HG03565 (cell line): ENCODE results near the gene RHBDF1.
A peak's percentile ranks its signal among the peaks of the same experiment; 100 is the strongest.

Experiments used
- ATAC-seq: cut with Tn5 transposase; IDR thresholded peaks from one replicate; pipeline ENCODE4 v1.9.1; 2021; ENCODE audit warnings: mild to moderate bottlenecking, moderate library complexity; ENCODE audit not compliant: unreplicated experiment

RHBDF1 gene

GRCh38 chr16:92431-93339 is 20.3 kb upstream of the RHBDF1 start:
- ATAC-seq: no peak

DNA sequence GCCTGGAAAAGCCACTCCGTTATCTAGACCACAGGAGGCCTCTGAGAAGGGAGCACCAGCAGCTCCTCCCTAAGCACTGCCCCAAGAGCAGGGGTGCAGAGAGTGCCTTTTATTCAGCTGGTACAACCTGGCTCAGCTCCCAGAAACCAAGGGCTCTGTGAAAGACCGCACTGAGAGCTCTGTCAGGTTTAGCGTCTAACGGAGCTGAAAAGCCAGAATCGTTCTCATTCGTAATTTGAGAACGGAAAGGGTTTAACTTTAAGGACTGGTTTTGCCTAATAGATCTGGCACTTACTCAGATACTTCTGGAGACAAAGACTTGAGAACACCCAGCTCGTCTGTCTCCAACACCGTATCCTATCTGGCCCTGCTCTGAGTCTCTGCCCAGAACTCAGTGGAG is 19.1 kb upstream of the RHBDF1 start:
- no peak for ATAC-seq

DNA sequence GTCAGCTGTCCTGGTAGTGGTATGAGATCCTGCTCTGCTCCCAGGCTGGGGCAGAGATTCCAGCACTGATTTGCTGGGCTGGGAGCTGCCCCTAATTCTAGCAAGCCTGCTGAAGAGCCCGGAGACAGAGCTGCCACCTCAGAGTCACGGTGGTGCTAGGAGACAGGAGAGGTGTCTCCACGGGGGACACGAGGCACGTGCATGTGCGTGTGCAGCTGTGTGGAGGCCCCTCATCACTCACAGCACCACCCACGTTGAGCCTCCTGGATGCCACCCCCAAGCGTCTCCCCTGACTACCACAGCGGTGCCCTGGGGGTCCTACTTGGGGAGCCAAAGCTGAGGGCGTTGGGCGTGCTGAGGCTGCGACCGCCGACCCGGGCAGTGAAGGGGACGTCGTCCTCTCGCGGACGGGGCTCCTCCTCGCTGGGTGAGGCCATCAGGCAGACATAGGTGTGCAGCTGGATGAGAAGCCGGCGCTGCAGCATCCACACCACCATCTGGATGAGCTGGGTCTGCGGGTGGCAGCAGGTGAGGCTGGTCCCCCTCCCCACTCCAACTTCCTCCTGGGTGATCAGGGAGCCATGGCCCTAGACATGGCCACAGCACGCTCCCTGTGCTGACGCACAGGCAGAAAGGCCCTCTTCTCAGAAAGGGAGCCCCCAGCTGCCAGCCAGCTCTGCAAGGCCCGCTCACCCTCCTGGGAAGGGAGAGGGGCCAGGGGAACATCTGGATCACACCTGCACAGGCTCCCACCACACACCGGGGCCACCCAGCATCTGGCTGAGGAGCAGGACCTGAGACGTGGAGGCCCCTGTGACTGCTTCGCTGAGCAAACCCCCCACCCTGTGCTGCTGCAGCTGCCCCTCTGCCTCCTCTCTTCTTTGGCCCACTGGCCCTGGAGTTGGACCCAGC is 17.2 kb upstream of the RHBDF1 start:
- ATAC-seq: no peak

DNA sequence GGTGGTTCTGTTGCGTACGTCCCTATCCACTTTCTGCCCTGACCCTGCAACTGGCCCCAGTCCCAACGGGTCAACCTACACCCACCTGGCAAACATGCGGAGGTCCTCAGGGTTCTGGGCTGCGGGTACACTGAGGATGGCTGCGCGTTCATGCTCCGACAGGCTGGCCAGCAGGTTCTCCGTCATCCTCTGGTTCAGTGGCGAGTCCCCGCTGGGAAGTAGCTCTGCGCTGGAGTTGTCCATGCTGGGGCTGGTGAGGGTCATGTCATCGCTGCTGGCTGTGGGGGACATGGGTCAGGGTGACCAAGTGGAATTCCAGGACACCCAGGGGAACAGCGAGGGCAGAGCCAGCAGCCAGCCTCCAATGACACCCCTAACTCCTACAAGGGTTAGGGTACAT is 16.2 kb upstream of the RHBDF1 start:
- no peak for ATAC-seq

- no peak for ATAC-seq
These were observed 14.1 kb upstream of the RHBDF1 start for GRCh38 chr16:86483-86952.

- ATAC-seq: no peak
These were observed 13.4 kb upstream of the RHBDF1 start for GRCh38 chr16:85865-86264.

GRCh38 chr16:85407-85782 is 13.0 kb upstream of the RHBDF1 start:
- no peak for ATAC-seq

- peak; percentile 52 for ATAC-seq
These were observed 12.4 kb upstream of the RHBDF1 start for GRCh38 chr16:84718-85406.

- ATAC-seq: no peak
These were observed 11.6 kb upstream of the RHBDF1 start for GRCh38 chr16:83781-84615.

DNA sequence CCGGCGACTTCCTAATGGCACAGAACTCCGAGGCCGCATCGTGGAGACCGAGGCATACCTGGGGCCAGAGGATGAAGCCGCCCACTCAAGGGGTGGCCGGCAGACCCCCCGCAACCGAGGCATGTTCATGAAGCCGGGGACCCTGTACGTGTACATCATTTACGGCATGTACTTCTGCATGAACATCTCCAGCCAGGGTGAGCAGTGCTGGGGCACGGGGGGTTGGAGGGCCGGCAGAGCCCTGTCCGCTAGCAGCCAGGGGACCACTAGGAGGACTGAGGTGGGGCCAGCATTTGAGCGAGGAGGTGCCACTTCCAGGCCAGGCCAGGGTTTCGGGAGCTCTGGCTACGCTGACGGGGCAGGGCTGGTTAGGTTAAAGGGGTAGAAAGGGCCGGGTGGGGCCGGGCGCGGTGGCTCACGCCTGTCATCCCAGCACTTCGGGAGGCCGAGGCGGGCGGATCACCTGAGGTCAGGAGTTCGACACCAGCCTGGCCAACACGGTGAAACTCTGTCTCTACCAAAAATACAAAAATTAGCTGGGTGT is 10.7 kb upstream of the RHBDF1 start:
- no peak for ATAC-seq

- no peak for ATAC-seq
These were observed 7.0 kb upstream of the RHBDF1 start for GRCh38 chr16:79151-80054.

DNA sequence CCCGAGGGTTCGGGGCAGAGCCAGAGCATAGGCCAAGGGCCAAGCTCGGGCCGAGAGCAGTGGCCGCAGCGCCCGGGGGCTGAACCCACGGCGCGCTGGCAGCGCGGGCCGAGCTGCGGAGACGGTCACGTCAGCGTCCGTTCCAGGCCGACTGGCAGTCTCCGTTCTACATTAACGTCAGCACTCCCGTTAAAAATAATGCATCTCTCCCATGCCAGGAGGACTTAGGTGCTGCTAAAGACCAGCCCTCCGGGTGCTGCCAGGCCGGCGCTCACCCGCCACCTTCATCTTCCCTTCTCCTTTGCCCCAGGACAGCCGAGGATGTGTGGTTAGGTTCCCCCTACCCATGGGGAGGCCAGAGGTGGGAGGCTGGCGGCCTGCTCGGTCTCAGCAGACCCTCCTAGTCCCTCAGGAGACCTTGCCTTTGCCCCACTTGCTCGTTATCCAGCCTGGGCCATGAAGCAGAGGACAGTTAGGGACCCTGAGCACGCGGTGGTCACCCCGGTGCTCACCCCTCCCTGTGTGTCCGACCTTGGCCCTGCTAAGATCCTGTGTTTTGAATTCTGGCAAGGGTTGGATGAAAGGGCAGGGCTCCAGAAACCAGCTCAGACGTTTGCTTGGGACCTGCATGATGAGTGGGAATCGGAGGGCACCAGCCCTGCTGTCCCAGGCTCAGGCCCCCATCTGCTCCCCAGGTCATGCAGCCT is 6.2 kb upstream of the RHBDF1 start:
- ATAC-seq: peak; percentile 7

GRCh38 chr16:77807-78443 is 5.5 kb upstream of the RHBDF1 start, which contains the start of gene MPG:
MPG (plus strand) TSS chr16:78225; CDS start chr16:78310, 85 bp downstream.
- ATAC-seq: peak; percentile 45

- no peak for ATAC-seq
These were observed 4.9 kb upstream of the RHBDF1 start for GRCh38 chr16:77273-77806.

GRCh38 chr16:76535-77272 is 4.3 kb upstream of the RHBDF1 start:
- ATAC-seq: no peak

DNA sequence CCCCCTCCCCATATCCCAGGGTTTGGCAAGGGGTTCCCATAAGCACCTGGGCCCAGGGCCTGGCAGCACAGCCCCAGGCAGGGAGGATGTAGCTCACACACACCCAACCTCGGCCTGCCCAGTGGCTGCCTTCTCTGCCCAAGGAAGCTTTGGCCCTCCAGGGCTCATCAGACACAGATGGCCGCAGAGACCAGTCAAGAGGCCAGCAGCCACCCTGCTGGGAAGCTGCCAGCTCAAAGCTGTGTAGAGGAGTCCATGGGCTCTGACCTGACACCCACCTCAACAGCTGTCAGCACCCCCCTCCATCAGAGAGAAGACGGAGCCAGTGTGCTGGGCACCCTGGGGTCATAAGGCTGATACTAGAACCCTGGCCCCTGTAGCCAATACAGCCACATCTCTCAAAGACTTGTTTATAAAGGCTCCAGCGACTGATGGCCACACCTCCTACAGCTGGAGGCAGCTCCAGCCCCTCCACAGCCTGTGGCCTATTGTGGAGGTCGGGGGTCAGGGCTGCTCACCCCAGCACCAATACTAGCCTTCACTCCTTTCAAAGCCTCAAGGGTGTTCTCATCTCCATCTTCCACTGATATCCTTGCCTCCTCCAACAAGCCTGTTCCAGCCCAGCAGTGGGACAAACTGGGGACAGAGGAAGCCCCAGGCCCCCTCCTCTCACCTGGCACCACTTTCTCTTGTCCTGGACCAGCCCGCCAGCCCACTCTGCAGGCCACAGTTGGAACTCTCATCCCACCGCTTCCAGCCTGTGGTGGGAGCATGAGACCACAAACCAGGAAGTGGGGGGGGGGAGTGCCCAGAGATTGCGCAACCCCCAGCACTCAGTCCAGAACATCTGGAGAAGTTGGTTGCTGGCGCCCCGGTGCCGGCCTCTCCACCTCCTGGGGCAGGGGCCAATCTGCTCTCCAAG is 3.4 kb upstream of the RHBDF1 start:
- no peak for ATAC-seq
